GM12878 (cell line): Measurements from ENCODE around the gene RNLS.

Source experiments
- CTCF ChIP-seq, 3 experiments: IDR thresholded peaks in 2 of 3; conservative IDR thresholded peaks in 1 of 3; 2 replicates each; pipeline ENCODE4 v1.5.1; 2011; ENCODE audit warnings: low read depth in 3 of 3, low read length in 3 of 3, mild to moderate bottlenecking in 3 of 3, control low read depth in 2 of 3, moderate library complexity in 2 of 3, inconsistent platforms in 1 of 3, mixed read lengths in 1 of 3; ENCODE audit not compliant: control insufficient read depth in 2 of 3, insufficient read depth in 1 of 3; ENCODE audit errors: extremely low read depth in 1 of 3
- EZH2 ChIP-seq: IDR thresholded peaks from 2 replicates; pipeline ENCODE4 v1.6.1; 2012; ENCODE audit warnings: low read depth, mild to moderate bottlenecking, control low read depth, inconsistent platforms, low read length, borderline replicate concordance; ENCODE audit not compliant: control insufficient read depth
- JUND ChIP-seq: IDR thresholded peaks from 2 replicates; pipeline ENCODE4 v1.6.1; 2012; ENCODE audit warnings: low read depth, mild to moderate bottlenecking, low read length, improper control_type of control experiment, moderate library complexity
- NFXL1 ChIP-seq: fragments of 450-650 bp; IDR thresholded peaks from 2 replicates; pipeline ENCODE4 v1.6.1; 2017; ENCODE audit warnings: antibody characterized with exemption, mild to moderate bottlenecking, borderline replicate concordance
- PAX8 ChIP-seq: fragments of 450-650 bp; IDR thresholded peaks from 2 replicates; pipeline ENCODE4 v1.6.1; 2017; ENCODE audit warnings: mild to moderate bottlenecking, moderate library complexity
- SPI1 ChIP-seq: IDR thresholded peaks from 2 replicates; pipeline ENCODE4 v1.6.1; 2011; ENCODE audit warnings: low read depth, mild to moderate bottlenecking, low read length, moderate library complexity, borderline replicate concordance; ENCODE audit not compliant: insufficient read depth

DNA sequence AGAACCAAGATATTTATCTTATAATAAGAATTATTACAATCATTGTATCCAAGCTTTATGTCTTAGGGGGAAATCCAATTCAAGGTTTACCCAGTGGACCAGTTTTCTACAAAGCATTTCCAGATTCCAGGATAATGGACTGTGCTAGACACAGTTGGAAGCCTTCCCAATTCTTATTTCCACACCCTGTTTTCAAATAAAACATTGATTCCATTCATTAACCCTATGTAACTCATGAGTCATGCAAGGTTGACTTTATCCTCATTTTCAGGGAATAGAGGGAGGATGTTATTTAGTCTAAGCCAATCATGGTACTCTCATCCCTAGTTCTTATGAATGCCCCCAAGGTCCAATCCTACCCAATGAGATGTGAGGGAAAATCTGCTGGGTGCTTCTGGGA, 145.7 kb downstream of the RNLS start:
- TF ChIP-seq NFXL1 (no peak), EZH2 (no peak), JUND (no peak), CTCF (IDR thresholded peaks at IDR 0.05 in 2 of 3, conservative IDR thresholded peaks at IDR 0.05 in 1 of 3; ENCODE audit: control insufficient read depth in 2 of 3, extremely low read depth in 1 of 3, insufficient read depth in 1 of 3, low read depth in 3 of 3, low read length in 3 of 3) (no peak), SPI1 (no peak), PAX8 (no peak)
